Body of pancreas (tissue), 4 donors: ENCODE results near the gene DHRS1. TPM values are rescaled to one million over a fixed set of nuclear protein-coding genes. Genes with fewer than 3 reads are reported as not detected.
"Not testable (repeated sequence)": the region's sequence is repeated elsewhere in the genome, so short reads cannot be mapped to it uniquely, and the experiment has no call there.

Experiments
- ATAC-seq: fragments of 150-250 bp; one replicate; pipeline ENCODE4 v1.9.1; 2016
- DNase-seq, 4 donors: peaks; one replicate each; pipeline ENCODE4 v3.0.0-alpha.2; 2019
- H3K27ac ChIP-seq, 4 donors: fragments of 200-600 bp; sonication (generic); 1 replicate in 3 of 4; 2 replicates in 1 of 4; pipeline versions ENCODE4 v1.5.1 to v1.6.1; 2016 to 2019; ENCODE audit warnings: mild to moderate bottlenecking in 1 of 4, mixed read lengths in 1 of 4, moderate library complexity in 1 of 4
- H3K27me3 ChIP-seq, 2 donors: fragments of 200-600 bp; sonication (generic); one replicate each; pipeline ENCODE4 v1.6.0; 2016; ENCODE audit warnings: mild to moderate bottlenecking in 1 of 2
- H3K36me3 ChIP-seq, 2 donors: fragments of 200-600 bp; sonication (generic); replicated peaks in 1 of 2; 2 replicates each; pipeline ENCODE4 v1.5.1; 2016; ENCODE audit warnings: low read depth in 2 of 2; ENCODE audit not compliant: insufficient read depth in 1 of 2
- H3K4me1 ChIP-seq: fragments of 200-600 bp; sonication (generic); one replicate; pipeline ENCODE4 v1.6.0; 2016
- H3K4me3 ChIP-seq, 2 donors: fragments of 200-600 bp; sonication (generic); 1 replicate in 1 of 2; 2 replicates in 1 of 2; pipeline ENCODE4 v1.5.1; 2016 to 2019
- H3K9me3 ChIP-seq, 3 donors: fragments of 200-600 bp; sonication (generic); 1 replicate in 2 of 3; 2 replicates in 1 of 3; pipeline ENCODE4 v1.5.1; 2016
- CTCF ChIP-seq, 7 experiments: fragments of 450-650 bp in 4 of 7; fragments of 200-600 bp in 3 of 7; sonication (generic) in 3 of 7; IDR thresholded peaks; one replicate each; pipeline ENCODE4 v1.5.1; 2016 to 2019; ENCODE audit warnings: antibody characterized with exemption in 7 of 7
- POLR2A ChIP-seq, 3 donors: fragments of 450-650 bp; IDR thresholded peaks; one replicate each; pipeline ENCODE4 v1.6.1; 2016; ENCODE audit warnings: antibody characterized with exemption in 3 of 3, mild to moderate bottlenecking in 2 of 3
- WGBS, 2 donors: methylation state at CpG; one replicate each; pipeline ENCODE4 v1.1.5; 2017; 5-methylcytosine and 5-hydroxymethylcytosine counted together
- intact Hi-C: fragments of 100-400 bp; cut with DNase I; formaldehyde crosslinking; loops from one replicate; pipeline ENCODE4 v1.15.1; 2023
- total RNA-seq, 2 donors: library from RNA; depleted of rRNA; stranded (reverse); fragments of >200 nt; gene quantifications; one replicate each; pipeline ENCODE4 v1.1.0, GENCODE V29; 2016

DHRS1 gene
- total RNA-seq, 2 donors from 2014 or later, result 18.8 to 31.4 TPM

- no peak for DNase-seq
- WGBS, 2 donors, result 82% methylated on average over 12 of the region's 12 CpGs
- peaks cover 0 to 1% of the 10 kb centered on the region in 2 donors for H3K27me3 ChIP-seq
- H3K9me3 ChIP-seq, result no peaks in the 10 kb centered on the region
- no peak overlapping the region for H3K4me3 ChIP-seq
- TF ChIP-seq POLR2A (IDR thresholded peaks at IDR 0.05) (no peak), CTCF (IDR thresholded peaks at IDR 0.05) (no peak)
- H3K27ac ChIP-seq, result no peak overlapping the region
- peaks cover 25% of the 10 kb centered on the region for H3K4me1 ChIP-seq
- intact Hi-C loops, result no loop called here
- H3K36me3 ChIP-seq, result no peaks in the 10 kb centered on the region
- no peak for ATAC-seq
Measured at GRCh38 chr14:24329073-24329663, 29.6 kb upstream of the DHRS1 start.

GRCh38 chr14:24327914-24328313 lies 28.3 kb upstream of the DHRS1 start:
- peak; percentile 26 to 80 (median 70) for TF ChIP-seq CTCF (IDR thresholded peaks at IDR 0.05)
- H3K9me3 ChIP-seq, H3K36me3 ChIP-seq, intact Hi-C loops, ATAC-seq, H3K27me3 ChIP-seq, H3K4me3 ChIP-seq: not testable (repeated sequence)
- peak; percentile 68 to 77 (median 74) for DNase-seq
- WGBS, 2 donors, result 0 to 4% methylated on average over 7 to 9 of the region's 9 CpGs
- H3K27ac ChIP-seq, result peak overlapping the region in 1 of 4 donors; percentile 29
- H3K4me1 ChIP-seq, result peaks cover 13% of the 10 kb centered on the region

GRCh38 chr14:24327303-24327702 lies 27.7 kb upstream of the DHRS1 start:
- Histone ChIP-seq H3K4me1 (peaks cover 6% of the 10 kb centered on the region), H3K4me3 (no peak overlapping the region), H3K27ac (peak overlapping the region in 1 of 4 donors; percentile 29), H3K27me3 (no peaks in the 10 kb centered on the region), H3K9me3 (no peaks in the 10 kb centered on the region), H3K36me3 (no peaks in the 10 kb centered on the region)
- no peak for TF ChIP-seq CTCF (IDR thresholded peaks at IDR 0.05)
- no peak for TF ChIP-seq POLR2A (IDR thresholded peaks at IDR 0.05)
- DNase-seq (no peak), ATAC-seq (no peak)
- intact Hi-C loops, result no loop called here
- WGBS, 2 donors, result 80 to 90% methylated on average over 2 of the region's 2 CpGs

GRCh38 chr14:24325963-24326362 lies 26.4 kb upstream of the DHRS1 start:
- H3K27me3 ChIP-seq, result no peaks in the 10 kb centered on the region
- H3K27ac ChIP-seq, result no peak overlapping the region
- no peaks in the 10 kb centered on the region for H3K4me1 ChIP-seq
- no peak for DNase-seq
- intact Hi-C loops, result no loop called here
- H3K36me3 ChIP-seq, result no peaks in the 10 kb centered on the region
- no peak for ATAC-seq
- TF ChIP-seq CTCF (IDR thresholded peaks at IDR 0.05), result no peak
- TF ChIP-seq POLR2A (IDR thresholded peaks at IDR 0.05), result no peak
- H3K4me3 ChIP-seq, result no peak overlapping the region
- no peaks in the 10 kb centered on the region for H3K9me3 ChIP-seq
- 58 to 71% methylated on average over 7 to 9 of the region's 9 CpGs for WGBS, 2 donors

GRCh38 chr14:24325041-24325530 lies 25.5 kb upstream of the DHRS1 start:
- Histone ChIP-seq H3K27me3 (no peaks in the 10 kb centered on the region), H3K4me1 (no peaks in the 10 kb centered on the region), H3K9me3 (no peaks in the 10 kb centered on the region), H3K36me3 (no peaks in the 10 kb centered on the region), H3K4me3 (no peak overlapping the region), H3K27ac (no peak overlapping the region)
- DNase-seq, result no peak
- no peak for TF ChIP-seq POLR2A (IDR thresholded peaks at IDR 0.05)
- TF ChIP-seq CTCF (IDR thresholded peaks at IDR 0.05), result no peak
- intact Hi-C loops, result no loop called here
- no peak for ATAC-seq
- 59 to 74% methylated on average over 5 of the region's 5 CpGs for WGBS, 2 donors
